ENCODE measurements around the gene C3AR1.

DNA sequence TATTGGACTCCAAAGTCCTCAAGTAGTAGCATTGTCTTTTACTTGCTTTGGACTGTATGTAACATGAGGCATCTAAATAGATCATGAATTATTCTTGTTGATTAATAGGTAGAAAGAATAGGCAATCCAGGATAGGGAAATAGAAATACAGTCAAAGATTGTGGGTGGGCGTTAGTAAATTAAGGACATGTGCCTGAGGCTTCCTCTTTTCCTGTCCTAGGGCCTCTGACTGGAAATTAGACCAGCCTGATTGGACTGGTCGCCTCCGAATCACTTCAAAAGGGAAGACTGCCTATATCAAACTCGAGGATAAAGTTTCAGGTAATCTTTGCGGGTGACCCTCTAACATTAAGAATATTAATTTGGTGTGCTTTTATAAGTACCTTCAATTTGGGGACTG is 23.6 kb upstream of the C3AR1 start:
- TF ChIP-seq EZH2phosphoT487 (IDR thresholded peaks at IDR 0.05; ENCODE audit: low read length) (no peak), EZH2 (optimal IDR thresholded peaks at IDR 0.05; ENCODE audit: low read depth, low read length) (no peak)
- TF ChIP-seq, protein P1, sequence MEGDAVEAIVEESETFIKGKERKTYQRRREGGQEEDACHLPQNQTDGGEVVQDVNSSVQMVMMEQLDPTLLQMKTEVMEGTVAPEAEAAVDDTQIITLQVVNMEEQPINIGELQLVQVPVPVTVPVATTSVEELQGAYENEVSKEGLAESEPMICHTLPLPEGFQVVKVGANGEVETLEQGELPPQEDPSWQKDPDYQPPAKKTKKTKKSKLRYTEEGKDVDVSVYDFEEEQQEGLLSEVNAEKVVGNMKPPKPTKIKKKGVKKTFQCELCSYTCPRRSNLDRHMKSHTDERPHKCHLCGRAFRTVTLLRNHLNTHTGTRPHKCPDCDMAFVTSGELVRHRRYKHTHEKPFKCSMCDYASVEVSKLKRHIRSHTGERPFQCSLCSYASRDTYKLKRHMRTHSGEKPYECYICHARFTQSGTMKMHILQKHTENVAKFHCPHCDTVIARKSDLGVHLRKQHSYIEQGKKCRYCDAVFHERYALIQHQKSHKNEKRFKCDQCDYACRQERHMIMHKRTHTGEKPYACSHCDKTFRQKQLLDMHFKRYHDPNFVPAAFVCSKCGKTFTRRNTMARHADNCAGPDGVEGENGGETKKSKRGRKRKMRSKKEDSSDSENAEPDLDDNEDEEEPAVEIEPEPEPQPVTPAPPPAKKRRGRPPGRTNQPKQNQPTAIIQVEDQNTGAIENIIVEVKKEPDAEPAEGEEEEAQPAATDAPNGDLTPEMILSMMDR (IDR thresholded peaks at IDR 0.05; ENCODE audit: low read length) = no peak

Data from MM.1S (cell line).